ENCODE measurements around the gene AFF3. TPM values are rescaled to one million over a fixed set of nuclear protein-coding genes. Genes with fewer than 3 reads are reported as not detected.

The AFF3 gene
- total RNA-seq, 1 experiment from 2014 or later, result 0.22 TPM

DNA sequence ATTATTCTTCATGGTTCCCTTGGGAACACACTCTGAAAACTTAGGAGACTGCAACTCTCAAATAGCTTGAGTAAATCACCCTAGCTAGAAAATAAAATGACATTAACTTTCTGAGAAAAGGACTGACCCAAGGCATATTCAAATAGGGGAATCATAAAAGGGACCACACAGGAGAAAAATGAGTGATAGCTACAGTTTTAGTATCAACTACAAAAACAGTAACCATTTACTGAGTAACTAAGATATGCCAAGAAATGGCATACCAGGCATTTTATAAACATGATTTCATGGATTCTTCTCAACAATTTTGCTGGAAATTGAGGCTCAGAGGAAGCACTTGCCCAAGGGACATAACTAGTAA lies 84.5 kb downstream of the AFF3 start:
- no peak overlapping the region for H2BK15ac ChIP-seq (ENCODE audit: low read depth, low read length)

More for the DNA sequence above, 84.5 kb downstream of the AFF3 start:
- H3K9me3 Mint-ChIP-seq, result peaks cover 7 to 8% of the 10 kb centered on the region in 2 experiments
- H4K8ac ChIP-seq (replicated peaks; ENCODE audit: insufficient read length, low read depth, low read length), result no peak overlapping the region
- H3K36me3 Mint-ChIP-seq (ENCODE audit: insufficient read depth in 1 of 3, low read depth in 3 of 3), result peaks cover 0 to 6% (median 0%) of the 10 kb centered on the region in 3 experiments; a peak in 2 of 7 replicates
- H3K79me1 ChIP-seq (ENCODE audit: insufficient read depth, low read depth, low read length, poor library complexity, severe bottlenecking), result no peaks in the 10 kb centered on the region
- no peaks in the 10 kb centered on the region for H3K79me2 ChIP-seq (ENCODE audit: insufficient read depth, low read length)
- no peak overlapping the region for H3K4me3 Mint-ChIP-seq
- TF ChIP-seq, protein P1, sequence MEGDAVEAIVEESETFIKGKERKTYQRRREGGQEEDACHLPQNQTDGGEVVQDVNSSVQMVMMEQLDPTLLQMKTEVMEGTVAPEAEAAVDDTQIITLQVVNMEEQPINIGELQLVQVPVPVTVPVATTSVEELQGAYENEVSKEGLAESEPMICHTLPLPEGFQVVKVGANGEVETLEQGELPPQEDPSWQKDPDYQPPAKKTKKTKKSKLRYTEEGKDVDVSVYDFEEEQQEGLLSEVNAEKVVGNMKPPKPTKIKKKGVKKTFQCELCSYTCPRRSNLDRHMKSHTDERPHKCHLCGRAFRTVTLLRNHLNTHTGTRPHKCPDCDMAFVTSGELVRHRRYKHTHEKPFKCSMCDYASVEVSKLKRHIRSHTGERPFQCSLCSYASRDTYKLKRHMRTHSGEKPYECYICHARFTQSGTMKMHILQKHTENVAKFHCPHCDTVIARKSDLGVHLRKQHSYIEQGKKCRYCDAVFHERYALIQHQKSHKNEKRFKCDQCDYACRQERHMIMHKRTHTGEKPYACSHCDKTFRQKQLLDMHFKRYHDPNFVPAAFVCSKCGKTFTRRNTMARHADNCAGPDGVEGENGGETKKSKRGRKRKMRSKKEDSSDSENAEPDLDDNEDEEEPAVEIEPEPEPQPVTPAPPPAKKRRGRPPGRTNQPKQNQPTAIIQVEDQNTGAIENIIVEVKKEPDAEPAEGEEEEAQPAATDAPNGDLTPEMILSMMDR (conservative IDR thresholded peaks at IDR 0.05), result no peak
- no peak overlapping the region for H3T11ph ChIP-seq (ENCODE audit: low read length)
- H3K4me2 ChIP-seq (ENCODE audit: insufficient read depth, insufficient read length, low read length), result no peak overlapping the region
- H3K14ac ChIP-seq (ENCODE audit: insufficient read depth, low read length), result no peak overlapping the region
- H2BK20ac ChIP-seq (ENCODE audit: low read depth, low read length, poor library complexity, severe bottlenecking), result no peak overlapping the region
- no peak overlapping the region for H4K5ac ChIP-seq (ENCODE audit: insufficient read length, low read depth, low read length)
- no peak overlapping the region for H3K18ac ChIP-seq (ENCODE audit: insufficient read length, low read depth, low read length)
- no peak overlapping the region for H2AFZ ChIP-seq (ENCODE audit: low read length)
- H2BK12ac ChIP-seq (ENCODE audit: insufficient read length, low read depth, low read length), result no peak overlapping the region
- H3K4me1 Mint-ChIP-seq, result no peaks in the 10 kb centered on the region
- H3K23ac ChIP-seq (ENCODE audit: insufficient read length, low read depth, low read length), result no peak overlapping the region
- no peak overlapping the region for H3K27ac ChIP-seq (ENCODE audit: insufficient read length, low read depth, low read length)
- no peaks in the 10 kb centered on the region for H3K27me3 ChIP-seq (ENCODE audit: insufficient read depth, low read length)
- no peak overlapping the region for H3K4ac ChIP-seq (ENCODE audit: low read depth, low read length)
- H2BK120ac ChIP-seq (ENCODE audit: low read depth, low read length, poor library complexity, severe bottlenecking), result no peak overlapping the region
- H3K56ac ChIP-seq (ENCODE audit: insufficient read length, low read depth, low read length), result no peak overlapping the region
- no peak overlapping the region for H3K27ac Mint-ChIP-seq
- no peaks in the 10 kb centered on the region for H3K9me3 ChIP-seq (ENCODE audit: control insufficient read depth, low read depth, low read length)
- no peak overlapping the region for H2AK5ac ChIP-seq (ENCODE audit: insufficient read length, low read length)
- no peaks in the 10 kb centered on the region for H3K23me2 ChIP-seq (ENCODE audit: insufficient read length, low read depth, low read length, poor library complexity, severe bottlenecking)
- H3K4me1 ChIP-seq (ENCODE audit: insufficient read depth, low read length), result no peaks in the 10 kb centered on the region
- H4K91ac ChIP-seq (ENCODE audit: insufficient read length, low read depth, low read length), result no peak overlapping the region
- DNase-seq, result no peak
- no peak overlapping the region for H3K9ac ChIP-seq (ENCODE audit: extremely low read depth, insufficient read length, low read length)
- no peaks in the 10 kb centered on the region for H4K20me1 ChIP-seq (ENCODE audit: control insufficient read depth, insufficient read depth, insufficient read length)
- peaks cover 5% of the 10 kb centered on the region for H3K27me3 Mint-ChIP-seq (ENCODE audit: low read depth)
- no peak overlapping the region for H2BK5ac ChIP-seq (ENCODE audit: insufficient read length, low read length)
